ENCODE results near the gene SEL1L. TPM values are rescaled to one million over a fixed set of nuclear protein-coding genes. Genes with fewer than 3 reads are reported as not detected.
"Not testable (repeated sequence)": the region's sequence is repeated elsewhere in the genome, so short reads cannot be mapped to it uniquely, and the experiment has no call there.

SEL1L gene
- total and polyA plus RNA-seq, 12 donors, result 8.3 to 119 (median 56.0) TPM

- no peak overlapping the region for H3K27ac ChIP-seq
- WGBS, 4 donors, result 39 to 68% (median 59%) methylated on average over 2 of the region's 2 CpGs
- peaks cover 0 to 30% of the 10 kb centered on the region in 2 donors for H3K36me3 ChIP-seq (replicated peaks in 1 of 2)
- no peak for DNase-seq
- H3K4me3 ChIP-seq, result no peak overlapping the region
- TF ChIP-seq, protein P1, sequence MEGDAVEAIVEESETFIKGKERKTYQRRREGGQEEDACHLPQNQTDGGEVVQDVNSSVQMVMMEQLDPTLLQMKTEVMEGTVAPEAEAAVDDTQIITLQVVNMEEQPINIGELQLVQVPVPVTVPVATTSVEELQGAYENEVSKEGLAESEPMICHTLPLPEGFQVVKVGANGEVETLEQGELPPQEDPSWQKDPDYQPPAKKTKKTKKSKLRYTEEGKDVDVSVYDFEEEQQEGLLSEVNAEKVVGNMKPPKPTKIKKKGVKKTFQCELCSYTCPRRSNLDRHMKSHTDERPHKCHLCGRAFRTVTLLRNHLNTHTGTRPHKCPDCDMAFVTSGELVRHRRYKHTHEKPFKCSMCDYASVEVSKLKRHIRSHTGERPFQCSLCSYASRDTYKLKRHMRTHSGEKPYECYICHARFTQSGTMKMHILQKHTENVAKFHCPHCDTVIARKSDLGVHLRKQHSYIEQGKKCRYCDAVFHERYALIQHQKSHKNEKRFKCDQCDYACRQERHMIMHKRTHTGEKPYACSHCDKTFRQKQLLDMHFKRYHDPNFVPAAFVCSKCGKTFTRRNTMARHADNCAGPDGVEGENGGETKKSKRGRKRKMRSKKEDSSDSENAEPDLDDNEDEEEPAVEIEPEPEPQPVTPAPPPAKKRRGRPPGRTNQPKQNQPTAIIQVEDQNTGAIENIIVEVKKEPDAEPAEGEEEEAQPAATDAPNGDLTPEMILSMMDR (IDR thresholded peaks at IDR 0.05), result no peak
- no peak for TF ChIP-seq POLR2A (IDR thresholded peaks at IDR 0.05)
- intact Hi-C loops (cut with DNase I), result no loop called here
- H3K9me3 ChIP-seq (replicated peaks in 1 of 3), result no peaks in the 10 kb centered on the region
- peaks cover 0 to 14% of the 10 kb centered on the region in 2 donors for H3K4me1 ChIP-seq (replicated peaks in 1 of 2)
- H3K27me3 ChIP-seq, result no peaks in the 10 kb centered on the region
These were observed 59.5 kb downstream of the SEL1L start for GRCh38 chr14:81474148-81474492.

GRCh38 chr14:81473456-81474147 lies 60.1 kb downstream of the SEL1L start:
- Histone ChIP-seq H3K4me1 (replicated peaks in 1 of 2) (peaks cover 0 to 14% of the 10 kb centered on the region in 2 donors), H3K36me3 (replicated peaks in 1 of 2) (peaks cover 0 to 25% of the 10 kb centered on the region in 2 donors), H3K4me3 (no peak overlapping the region), H3K27me3 (no peaks in the 10 kb centered on the region), H3K27ac (no peak overlapping the region), H3K9me3 (replicated peaks in 1 of 3) (no peaks in the 10 kb centered on the region)
- no peak for DNase-seq
- intact Hi-C loops (cut with DNase I), result no loop called here
- 54 to 66% (median 59%) methylated on average over 3 of the region's 3 CpGs for WGBS, 4 donors
- TF ChIP-seq POLR2A (IDR thresholded peaks at IDR 0.05), result no peak
- TF ChIP-seq, protein P1 (IDR thresholded peaks at IDR 0.05), result no peak

GRCh38 chr14:81472096-81472800 lies 61.4 kb downstream of the SEL1L start:
- 58 to 75% (median 62%) methylated on average over 3 of the region's 3 CpGs for WGBS, 4 donors
- TF ChIP-seq POLR2A (IDR thresholded peaks at IDR 0.05), result no peak
- TF ChIP-seq, protein P1 (IDR thresholded peaks at IDR 0.05), result no peak
- Histone ChIP-seq H3K27me3 (no peaks in the 10 kb centered on the region), H3K4me3 (no peak overlapping the region), H3K4me1 (replicated peaks in 1 of 2) (peaks cover 0 to 14% of the 10 kb centered on the region in 2 donors), H3K36me3 (replicated peaks in 1 of 2) (peaks cover 0 to 14% of the 10 kb centered on the region in 2 donors), H3K9me3 (replicated peaks in 1 of 3) (no peaks in the 10 kb centered on the region), H3K27ac (peak overlapping the region in 2 of 5 donors; percentile 16 to 37)
- DNase-seq, result no peak
- intact Hi-C loops (cut with DNase I), result no loop called here

DNA sequence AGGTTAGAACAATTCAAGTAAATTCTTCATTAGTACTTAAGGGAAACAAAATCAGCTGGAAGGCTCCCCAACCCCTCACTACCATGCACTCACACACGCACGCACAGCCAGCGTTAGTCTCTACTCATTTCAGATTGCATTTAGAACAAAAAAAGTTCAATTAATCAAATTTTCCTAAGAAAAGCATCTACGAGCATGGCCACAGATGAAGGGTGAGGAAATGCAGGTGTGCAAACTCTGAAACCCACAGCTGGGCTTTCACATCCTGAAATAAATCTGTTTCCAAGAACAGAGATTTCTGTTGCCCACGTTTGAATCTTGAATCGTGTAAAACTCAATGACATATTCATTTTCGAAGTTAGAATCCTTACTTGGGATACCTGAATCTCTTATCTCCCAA lies 62.6 kb downstream of the SEL1L start:
- intact Hi-C loops (cut with DNase I), result no loop called here
- DNase-seq, result no peak
- H3K4me1 ChIP-seq (replicated peaks in 1 of 2), result peaks cover 0 to 14% of the 10 kb centered on the region in 2 donors
- H3K27ac ChIP-seq, result no peak overlapping the region
- no peak overlapping the region for H3K4me3 ChIP-seq
- H3K9me3 ChIP-seq (replicated peaks in 1 of 3), result no peaks in the 10 kb centered on the region
- H3K36me3 ChIP-seq (replicated peaks in 1 of 2), result peaks cover 0 to 6% of the 10 kb centered on the region in 2 donors
- 70 to 79% (median 77%) methylated on average over 7 of the region's 7 CpGs for WGBS, 4 donors
- TF ChIP-seq POLR2A (IDR thresholded peaks at IDR 0.05), result no peak
- TF ChIP-seq, protein P1 (IDR thresholded peaks at IDR 0.05), result no peak
- no peaks in the 10 kb centered on the region for H3K27me3 ChIP-seq

DNA sequence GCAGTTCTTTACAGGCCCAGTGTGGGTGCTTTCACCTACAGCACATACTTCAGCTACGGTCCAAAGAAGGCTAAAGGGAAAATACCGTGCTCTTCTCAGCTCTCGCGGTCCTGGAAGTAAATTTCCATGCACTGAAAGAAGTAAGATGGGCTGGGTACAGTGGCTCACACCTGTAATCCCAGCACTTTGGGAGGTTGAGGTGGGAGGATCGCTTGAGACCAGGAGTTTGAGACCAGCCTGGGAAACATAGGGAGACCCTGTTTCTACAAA lies 63.2 kb downstream of the SEL1L start:
- H3K4me3 ChIP-seq; H3K27me3 ChIP-seq; H3K9me3 ChIP-seq (replicated peaks in 1 of 3); H3K36me3 ChIP-seq (replicated peaks in 1 of 2); DNase-seq; H3K27ac ChIP-seq; intact Hi-C loops (cut with DNase I): not testable (repeated sequence)
- peaks cover 0 to 14% of the 10 kb centered on the region in 2 donors for H3K4me1 ChIP-seq (replicated peaks in 1 of 2)
- 82 to 98% (median 95%) methylated on average over 5 of the region's 5 CpGs for WGBS, 4 donors
